Keratinocyte (primary cell): ENCODE results near the gene NUDT6. TPM values are rescaled to one million over a fixed set of nuclear protein-coding genes. Genes with fewer than 3 reads are reported as not detected.
"Not testable (repeated sequence)": the region's sequence is repeated elsewhere in the genome, so short reads cannot be mapped to it uniquely, and the experiment has no call there.

ENCODE experiments used
- DNase-seq: peaks from one replicate; pipeline ENCODE4 v3.0.0-alpha.2; 2011; ENCODE audit warnings: low read depth, missing footprints, low spot score
- FAIRE-seq: peaks from 2 replicates; lab custom pipeline; 2011; peaks lifted over from hg19 to GRCh38; lab: Jason Lieb, UNC
- H2AFZ ChIP-seq: 2 replicates; pipeline ENCODE4 v1.6.0; 2012; ENCODE audit warnings: low read length, control low read depth, inconsistent platforms; ENCODE audit not compliant: control insufficient read depth
- H3K27ac ChIP-seq: 2 replicates; pipeline ENCODE4 v1.5.1; 2011; ENCODE audit warnings: low read length; ENCODE audit not compliant: control insufficient read depth, insufficient read depth
- H3K27me3 ChIP-seq: 3 replicates; pipeline ENCODE4 v1.6.0; 2011; ENCODE audit warnings: low read length; ENCODE audit not compliant: control insufficient read depth, insufficient read depth; ENCODE audit errors: extremely low read depth
- H3K36me3 ChIP-seq, 2 experiments: 2 replicates in 1 of 2; 3 replicates in 1 of 2; pipeline ENCODE4 v1.5.1; 2011; ENCODE audit warnings: low read length in 2 of 2, mild to moderate bottlenecking in 1 of 2; ENCODE audit not compliant: control insufficient read depth in 2 of 2, insufficient read depth in 2 of 2; ENCODE audit errors: extremely low read depth in 1 of 2
- H3K4me1 ChIP-seq: 3 replicates; pipeline ENCODE4 v1.5.1; 2011; ENCODE audit warnings: low read length; ENCODE audit not compliant: control insufficient read depth, insufficient read depth; ENCODE audit errors: extremely low read depth
- H3K4me2 ChIP-seq: 3 replicates; pipeline ENCODE4 v1.6.0; 2011; ENCODE audit warnings: low read depth, low read length; ENCODE audit not compliant: control insufficient read depth, insufficient read depth; ENCODE audit errors: extremely low read depth
- H3K4me3 ChIP-seq, 3 experiments: fragments of 200-600 bp in 1 of 3; sonication (generic) in 1 of 3; 2 replicates in 2 of 3; 3 replicates in 1 of 3; pipeline ENCODE4 v1.5.1; 2011 to 2016; ENCODE audit warnings: low read length in 3 of 3, mild to moderate bottlenecking in 3 of 3, control low read depth in 2 of 3, inconsistent platforms in 1 of 3, low read depth in 1 of 3, mixed read lengths in 1 of 3, mixed run types in 1 of 3, moderate library complexity in 1 of 3; ENCODE audit not compliant: control insufficient read depth in 2 of 3, insufficient read depth in 2 of 3; ENCODE audit errors: extremely low read depth in 1 of 3
- H3K79me2 ChIP-seq: 2 replicates; pipeline ENCODE4 v1.6.0; 2012; ENCODE audit warnings: low read length; ENCODE audit not compliant: control insufficient read depth, insufficient read depth
- H3K9ac ChIP-seq: 3 replicates; pipeline ENCODE4 v1.6.0; 2011; ENCODE audit warnings: low read length; ENCODE audit not compliant: control insufficient read depth, insufficient read depth; ENCODE audit errors: extremely low read depth
- H3K9me1 ChIP-seq: 3 replicates; pipeline ENCODE4 v1.6.0; 2011; ENCODE audit warnings: low read length; ENCODE audit not compliant: control insufficient read depth, insufficient read depth; ENCODE audit errors: extremely low read depth
- H3K9me3 ChIP-seq: 2 replicates; pipeline ENCODE4 v1.5.1; 2012; ENCODE audit warnings: low read depth, low read length; ENCODE audit not compliant: control insufficient read depth
- H4K20me1 ChIP-seq: 3 replicates; pipeline ENCODE4 v1.6.0; 2011; ENCODE audit warnings: low read length; ENCODE audit not compliant: control insufficient read depth, insufficient read depth; ENCODE audit errors: extremely low read depth
- CTCF ChIP-seq, 3 experiments: IDR thresholded peaks in 1 of 3; conservative IDR thresholded peaks in 1 of 3; optimal IDR thresholded peaks in 1 of 3; 2 replicates in 2 of 3; 3 replicates in 1 of 3; pipeline versions ENCODE3 to v1.5.1; 2011; ENCODE audit warnings: low read length in 3 of 3, mild to moderate bottlenecking in 3 of 3, moderate library complexity in 2 of 3, control low read depth in 1 of 3, inconsistent platforms in 1 of 3; ENCODE audit not compliant: insufficient read depth in 2 of 3; ENCODE audit errors: extremely low read depth in 1 of 3
- EZH2 ChIP-seq: IDR thresholded peaks from one replicate; pipeline ENCODE4 v1.6.1; 2012; ENCODE audit warnings: inconsistent platforms, mild to moderate bottlenecking, low read length, moderate library complexity
- dilution Hi-C: fragments of 300-500 bp; cut with MboI; formaldehyde crosslinking; loops from one replicate; pipeline ENCODE4 v1.7.0; 2020; ENCODE audit warnings: low sequenced_read_pairs; ENCODE audit not compliant: extremely low pct_ligation_motif_present
- polyA plus RNA-seq, 5 experiments: library from polyadenylated mRNA; depleted of rRNA in 3 of 5; stranded (reverse) in 3 of 5; stranded (forward) in 1 of 5; unstranded in 1 of 5; fragments of >200 nt; gene quantifications; 1 replicate in 1 of 5; 2 replicates in 3 of 5; 3 replicates in 1 of 5; pipeline versions ENCODE4 v1.2.1 to v1.2.3, GENCODE V29; 2011 to 2012; ENCODE audit warnings: missing spikeins in 2 of 5, low read depth in 1 of 5, low replicate concordance in 1 of 5

The NUDT6 gene
- polyA plus RNA-seq, 1 donor (not counting 4 experiments of a cell fraction or from before 2014, with no cell fraction given): 6.9 TPM

- no peaks in the 10 kb centered on the region for H3K4me1 ChIP-seq
- H3K4me3 ChIP-seq: no peak overlapping the region
- DNase-seq (no peak), FAIRE-seq (no peak)
- no peaks in the 10 kb centered on the region for H4K20me1 ChIP-seq
- H3K4me2 ChIP-seq: no peak overlapping the region
- dilution Hi-C loops: no loop called here
- no peaks in the 10 kb centered on the region for H3K9me3 ChIP-seq
- no peaks in the 10 kb centered on the region for H3K79me2 ChIP-seq
- H3K27me3 ChIP-seq: no peaks in the 10 kb centered on the region
- no peak overlapping the region for H3K27ac ChIP-seq
- no peaks in the 10 kb centered on the region for H3K9me1 ChIP-seq
- H3K36me3 ChIP-seq: peaks cover 4 to 15% of the 10 kb centered on the region in 2 experiments
- no peak for TF ChIP-seq CTCF (optimal IDR thresholded peaks at IDR 0.05 in 1 of 3, IDR thresholded peaks at IDR 0.05 in 1 of 3, conservative IDR thresholded peaks at IDR 0.05 in 1 of 3; ENCODE audit: extremely low read depth in 1 of 3, insufficient read depth in 2 of 3, low read length in 3 of 3)
- no peak for TF ChIP-seq EZH2
- no peak overlapping the region for H3K9ac ChIP-seq
- H2AFZ ChIP-seq: no peak overlapping the region
Observed at GRCh38 chr4:122948671-122949070, 26.3 kb upstream of the NUDT6 start.

DNA sequence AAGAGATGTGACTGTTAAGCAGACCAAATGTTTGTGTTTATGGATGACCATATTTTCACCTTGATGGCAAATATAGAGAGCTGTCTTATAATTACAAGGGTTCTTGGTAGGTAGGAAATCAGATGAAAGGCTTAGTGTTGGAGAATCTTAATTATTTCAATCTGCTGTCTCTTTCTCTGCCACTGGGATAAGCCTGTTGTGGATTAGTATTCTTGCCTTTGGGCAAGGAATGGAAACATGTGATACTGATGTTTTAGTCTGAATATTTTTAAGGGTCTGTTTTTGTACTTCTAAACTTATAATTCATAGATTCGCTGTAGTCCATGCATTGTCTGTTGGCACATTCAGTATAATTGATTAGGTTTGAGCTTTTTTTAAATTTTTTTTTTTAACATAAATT is 23.7 kb upstream of the NUDT6 start:
- dilution Hi-C loops: no loop called here
- no peaks in the 10 kb centered on the region for H3K4me1 ChIP-seq
- H4K20me1 ChIP-seq: no peaks in the 10 kb centered on the region
- no peaks in the 10 kb centered on the region for H3K79me2 ChIP-seq
- H3K27me3 ChIP-seq: no peaks in the 10 kb centered on the region
- FAIRE-seq (no peak), DNase-seq (no peak)
- no peaks in the 10 kb centered on the region for H3K9me3 ChIP-seq
- no peak overlapping the region for H2AFZ ChIP-seq
- H3K4me3 ChIP-seq: no peak overlapping the region
- no peaks in the 10 kb centered on the region for H3K9me1 ChIP-seq
- peaks cover 4 to 15% of the 10 kb centered on the region in 2 experiments for H3K36me3 ChIP-seq
- H3K27ac ChIP-seq: no peak overlapping the region
- H3K9ac ChIP-seq: no peak overlapping the region
- H3K4me2 ChIP-seq: no peak overlapping the region
- TF ChIP-seq CTCF (optimal IDR thresholded peaks at IDR 0.05 in 1 of 3, IDR thresholded peaks at IDR 0.05 in 1 of 3, conservative IDR thresholded peaks at IDR 0.05 in 1 of 3; ENCODE audit: extremely low read depth in 1 of 3, insufficient read depth in 2 of 3, low read length in 3 of 3) (no peak), EZH2 (no peak)

- dilution Hi-C loops, FAIRE-seq, H3K9me1 ChIP-seq, H3K79me2 ChIP-seq, H2AFZ ChIP-seq, H3K27me3 ChIP-seq, H3K27ac ChIP-seq, DNase-seq, H3K9me3 ChIP-seq, H3K4me2 ChIP-seq, H3K4me1 ChIP-seq, H3K4me3 ChIP-seq, H3K9ac ChIP-seq, H4K20me1 ChIP-seq: not testable (repeated sequence)
- peaks cover 4 to 10% of the 10 kb centered on the region in 2 experiments for H3K36me3 ChIP-seq
Observed at GRCh38 chr4:122945136-122945535, 22.7 kb upstream of the NUDT6 start.
